Breast epithelium (tissue), 3 donors: ENCODE data around the gene OR11A1.

ENCODE experiments used
- POLR2A ChIP-seq: fragments of 450-650 bp; IDR thresholded peaks from one replicate; pipeline ENCODE4 v1.6.1; 2016; ENCODE audit warnings: antibody characterized with exemption, mild to moderate bottlenecking, moderate library complexity
- POLR2AphosphoS5 ChIP-seq, 3 donors: sonication (generic); formaldehyde crosslinking; IDR thresholded peaks; one replicate each; pipeline ENCODE4 v1.6.1; 2017; ENCODE audit warnings: antibody characterized with exemption in 3 of 3

- TF ChIP-seq POLR2AphosphoS5 (IDR thresholded peaks at IDR 0.05), result no peak
- TF ChIP-seq POLR2A, result no peak
These were observed 32.4 kb upstream of the OR11A1 start for GRCh38 chr6:29489286-29489685.
